Left forelimb (tissue), 1 donor: ENCODE data around the gene GTF2IRD1.
"Not testable (repeated sequence)": the region's sequence is repeated elsewhere in the genome, so short reads cannot be mapped to it uniquely, and the experiment has no call there.

Experiments used
- DNase-seq: peaks from one replicate; pipeline ENCODE4 v3.0.0-alpha.2; 2018; ENCODE audit warnings: low spot score

Gene GTF2IRD1

GRCh38 chr7:74515276-74515675 lies 61.6 kb downstream of the GTF2IRD1 start:
- DNase-seq: no peak

GRCh38 chr7:74516214-74516613 lies 62.5 kb downstream of the GTF2IRD1 start:
- no peak for DNase-seq

DNA sequence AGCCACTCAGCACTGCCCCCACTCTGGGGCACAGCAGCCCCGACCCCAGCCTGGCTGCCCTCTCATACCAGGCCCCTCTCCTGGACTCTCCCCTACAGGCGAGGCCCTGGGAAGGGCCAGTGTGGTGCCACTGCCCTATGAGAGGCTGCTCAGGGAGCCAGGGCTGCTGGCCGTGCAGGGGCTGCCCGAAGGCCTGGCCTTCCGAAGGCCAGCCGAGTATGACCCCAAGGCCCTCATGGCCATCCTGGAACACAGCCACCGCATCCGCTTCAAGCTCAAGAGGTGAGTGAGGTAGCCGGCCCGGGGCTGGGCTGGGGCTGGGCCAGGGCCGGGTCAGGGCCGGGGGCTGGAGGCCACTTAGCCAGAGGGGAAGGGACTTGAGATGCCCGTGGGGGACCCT lies 64.3 kb downstream of the GTF2IRD1 start:
- DNase-seq: no peak

GRCh38 chr7:74518654-74519053 lies 64.9 kb downstream of the GTF2IRD1 start:
- DNase-seq: no peak

GRCh38 chr7:74519395-74519794 lies 65.7 kb downstream of the GTF2IRD1 start:
- no peak for DNase-seq

DNA sequence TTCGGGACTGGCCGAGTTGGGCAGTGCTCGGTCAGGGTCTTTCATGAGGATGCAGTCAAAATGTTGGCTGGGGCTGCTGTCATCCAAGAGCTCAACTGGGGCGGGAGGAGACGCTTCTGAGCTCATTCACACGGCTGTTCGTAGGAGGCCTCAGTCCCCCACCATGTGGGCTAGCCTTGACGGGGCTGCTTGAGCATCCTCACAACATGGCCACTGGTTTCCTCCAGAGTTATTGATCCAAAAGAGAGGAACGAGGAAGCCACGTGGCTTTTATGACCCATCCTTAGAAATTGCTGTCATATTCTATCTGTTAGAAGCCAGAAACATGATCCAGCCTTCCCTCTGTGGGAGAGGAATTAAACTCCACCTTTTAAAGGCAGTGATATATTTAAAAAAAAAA lies 68.1 kb downstream of the GTF2IRD1 start:
- no peak for DNase-seq

GRCh38 chr7:74522281-74522905 lies 68.7 kb downstream of the GTF2IRD1 start:
- DNase-seq: no peak

GRCh38 chr7:74523015-74523414 lies 69.3 kb downstream of the GTF2IRD1 start:
- no peak for DNase-seq

DNA sequence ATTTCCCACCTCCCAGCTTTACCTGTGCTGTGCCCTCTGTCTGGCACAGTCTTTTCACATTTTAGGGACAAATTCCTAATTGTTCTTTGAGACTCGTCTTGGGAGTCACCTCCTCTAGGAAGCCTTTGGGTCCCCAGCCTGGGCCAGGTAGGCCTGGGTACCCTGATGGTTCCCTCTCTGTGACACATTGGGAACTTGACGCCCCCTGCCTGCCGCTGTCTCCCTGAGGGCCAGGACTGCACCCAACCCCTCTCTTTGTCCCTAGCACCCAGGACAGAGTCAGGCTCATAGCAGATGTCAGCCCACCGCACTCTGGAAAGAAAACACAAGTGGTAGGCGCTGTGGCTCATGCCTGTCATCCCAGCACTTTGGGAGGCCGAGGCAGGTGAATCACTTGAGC lies 71.4 kb downstream of the GTF2IRD1 start:
- DNase-seq: no peak

DNA sequence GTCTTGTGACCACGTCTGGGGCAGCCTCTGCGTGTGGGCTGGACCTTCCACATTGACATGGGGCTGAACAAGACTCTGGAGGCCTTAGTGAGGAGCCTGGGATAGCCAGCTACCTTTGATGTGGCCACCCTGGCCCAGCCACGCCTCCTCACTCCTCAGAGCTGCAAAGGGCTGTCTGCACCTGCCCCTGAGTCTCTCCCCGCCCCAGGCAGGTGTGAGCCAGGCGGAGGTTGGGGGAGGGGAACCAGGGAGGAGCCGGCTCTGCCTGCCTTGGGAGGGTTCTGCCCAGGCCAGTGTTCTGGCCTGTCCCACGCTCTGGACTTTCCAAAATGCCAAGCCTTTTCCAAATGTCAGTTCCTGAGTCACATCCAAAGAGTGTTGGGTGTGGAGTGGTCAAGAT lies 72.2 kb downstream of the GTF2IRD1 start:
- no peak for DNase-seq

- DNase-seq: no peak
Observed at GRCh38 chr7:74526780-74527179, 73.1 kb downstream of the GTF2IRD1 start.

DNA sequence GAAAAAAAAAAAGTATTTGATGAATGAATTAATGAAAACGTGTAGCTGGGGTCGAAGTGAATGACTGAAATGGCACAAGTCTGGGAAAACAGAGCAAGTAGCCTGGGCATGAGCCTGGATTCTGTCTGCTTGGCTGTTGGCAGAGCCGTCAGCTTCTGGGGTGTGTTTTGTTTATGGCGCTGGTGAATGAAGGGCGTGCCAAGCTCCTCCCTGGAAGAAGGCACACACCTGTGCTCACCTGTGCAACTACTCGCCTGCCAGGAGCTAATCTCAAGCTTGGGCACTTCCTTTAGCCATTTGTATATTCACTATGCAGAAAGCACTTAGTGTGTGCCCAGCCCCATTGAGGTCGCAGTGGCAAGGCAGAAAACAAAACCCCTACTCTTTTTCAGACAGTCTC lies 74.1 kb downstream of the GTF2IRD1 start:
- DNase-seq: no peak

DNA sequence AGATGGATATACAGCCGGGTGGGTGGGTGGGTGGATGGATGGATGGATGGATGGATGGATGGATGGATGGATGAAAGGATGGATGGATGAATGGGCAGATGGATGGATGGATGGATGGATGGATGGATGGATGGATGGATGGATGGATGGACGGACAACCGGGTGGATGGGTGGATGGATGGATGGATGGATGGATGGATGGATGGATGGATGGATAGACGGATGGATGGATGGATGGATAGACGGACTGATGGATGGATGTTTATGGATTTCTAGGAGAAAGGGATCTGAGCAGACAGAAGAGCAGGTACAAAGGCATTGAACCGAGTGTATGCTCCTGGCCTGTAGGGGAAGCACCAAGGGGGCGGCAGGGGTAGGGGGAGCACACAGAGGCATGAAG lies 75.1 kb downstream of the GTF2IRD1 start:
- DNase-seq: not testable (repeated sequence)

- no peak for DNase-seq
Observed at GRCh38 chr7:74535951-74536356, 82.2 kb downstream of the GTF2IRD1 start.

GRCh38 chr7:74541937-74542336 lies 88.2 kb downstream of the GTF2IRD1 start:
- DNase-seq: not testable (repeated sequence)

DNA sequence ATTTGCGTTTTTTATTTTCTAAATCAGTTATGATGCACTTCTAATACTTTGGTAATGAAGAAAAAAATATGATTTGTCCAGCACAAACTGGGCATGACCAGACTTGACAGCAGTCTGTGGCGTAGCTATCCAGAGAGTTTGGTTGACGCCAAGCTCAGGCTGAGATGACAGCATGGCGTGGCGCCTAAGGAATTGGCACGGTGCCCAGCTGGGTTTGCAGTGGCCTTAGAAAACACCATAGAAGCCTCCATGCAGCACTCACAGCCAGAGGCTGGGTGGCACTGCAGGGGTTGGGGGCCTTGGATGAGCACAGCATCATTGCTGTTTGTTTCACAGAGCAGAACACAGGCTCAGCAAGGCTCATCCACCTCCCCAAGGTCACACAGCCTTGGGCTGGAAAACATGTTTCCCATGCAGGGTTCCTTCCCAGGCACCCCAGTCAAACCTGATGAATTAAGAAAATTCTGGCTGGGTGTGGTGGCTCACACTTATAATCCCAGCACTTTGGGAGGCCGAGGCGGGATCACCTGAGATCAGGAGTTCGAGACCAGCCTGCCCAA lies 88.9 kb downstream of the GTF2IRD1 start:
- no peak for DNase-seq

DNA sequence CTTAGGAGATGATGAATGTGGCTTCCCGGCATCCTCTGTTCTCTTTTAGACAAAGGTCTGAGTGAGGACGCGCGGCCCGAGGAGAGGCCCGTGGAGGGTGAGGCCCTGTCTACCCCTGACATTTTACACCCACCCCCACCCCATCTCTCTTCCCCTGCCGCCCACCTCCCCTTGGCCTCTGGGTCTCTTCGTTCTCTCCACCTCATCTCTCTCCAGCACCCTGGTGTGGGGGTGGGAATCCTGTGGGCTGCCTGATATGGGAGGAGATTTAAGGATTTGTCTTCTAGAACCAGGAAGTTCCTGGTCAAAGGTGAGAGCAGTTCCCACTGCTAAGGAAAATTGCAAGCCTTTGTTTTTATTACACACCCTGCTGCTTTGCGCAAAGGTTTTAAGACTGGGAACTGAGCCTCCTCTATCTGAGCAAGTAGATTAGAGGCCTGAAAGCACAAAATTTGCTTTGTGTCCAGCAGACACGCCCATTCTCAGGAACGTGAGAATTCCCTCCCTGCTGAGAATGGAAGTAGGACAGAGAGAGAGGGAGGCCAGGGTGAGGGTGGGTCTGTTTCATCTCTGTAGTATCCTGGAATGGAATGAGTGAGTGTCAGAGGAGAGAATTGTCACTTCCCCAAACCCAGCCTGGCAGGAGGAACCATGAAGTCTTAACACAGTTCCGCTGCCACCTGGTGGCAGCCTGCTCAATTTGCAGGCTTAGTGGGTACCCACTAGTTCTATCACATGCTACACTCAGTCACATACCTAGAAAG lies 91.2 kb downstream of the GTF2IRD1 start:
- DNase-seq: no peak

- DNase-seq: no peak
Observed at GRCh38 chr7:74545921-74546320, 92.2 kb downstream of the GTF2IRD1 start.

DNA sequence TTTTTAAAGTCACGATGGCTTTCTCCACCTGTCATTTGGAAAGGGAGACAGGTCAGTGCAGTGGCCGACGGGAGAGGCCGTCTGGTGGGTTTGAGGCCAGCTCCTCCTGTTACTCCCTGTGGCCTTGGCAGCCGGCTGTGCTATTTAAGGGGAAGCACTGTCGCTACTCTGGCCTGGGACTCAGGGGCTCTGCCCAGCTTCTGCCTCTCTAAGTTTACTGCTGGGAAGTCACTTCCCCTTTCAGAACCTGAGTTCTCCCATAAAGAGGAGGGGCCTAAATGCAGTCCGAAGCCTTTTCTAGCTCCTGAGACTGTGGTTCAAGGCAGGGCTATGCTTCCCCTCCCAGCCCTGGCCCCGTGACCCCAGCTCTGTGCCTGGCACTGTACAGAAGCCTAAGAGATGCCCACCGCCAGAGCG lies 99.9 kb downstream of the GTF2IRD1 start:
- not testable (repeated sequence) for DNase-seq

GRCh38 chr7:74554178-74554577 lies 100.5 kb downstream of the GTF2IRD1 start:
- DNase-seq: no peak

GRCh38 chr7:74560086-74560719 lies 106.5 kb downstream of the GTF2IRD1 start:
- no peak for DNase-seq

DNA sequence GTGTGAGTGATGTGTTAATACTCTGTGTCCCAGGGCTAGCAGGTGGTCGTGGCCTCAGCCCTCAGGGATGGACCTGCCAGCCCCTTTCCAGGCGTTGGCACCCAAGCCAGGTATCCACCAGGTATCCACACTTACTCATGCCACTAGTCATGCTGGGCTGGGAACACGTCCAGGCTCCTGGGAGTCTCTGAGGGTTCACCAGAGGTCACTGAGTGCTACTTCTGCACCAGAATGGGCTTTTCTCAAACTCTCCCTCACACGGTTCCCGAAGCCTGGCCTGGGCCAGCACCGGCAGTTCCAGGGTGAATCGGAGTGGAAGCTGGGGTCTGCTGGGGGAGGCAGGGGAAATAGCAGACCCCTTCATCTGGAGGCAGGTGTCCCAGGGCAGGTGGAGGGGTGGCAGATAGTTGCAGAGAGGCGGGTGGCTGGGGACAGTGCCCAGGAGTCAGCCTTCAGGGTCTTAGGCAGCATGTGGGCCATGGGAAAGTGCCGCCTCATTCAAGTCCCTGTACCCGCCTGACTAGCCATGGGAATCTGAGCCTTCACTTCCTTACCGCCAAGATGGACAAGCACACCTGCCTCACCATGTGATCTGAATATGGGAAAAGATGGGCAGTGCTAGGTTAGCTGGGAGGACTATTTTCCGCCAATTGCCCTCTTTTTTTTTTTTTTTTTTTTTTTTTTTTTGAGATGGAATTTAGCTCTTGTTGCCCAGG lies 108.3 kb downstream of the GTF2IRD1 start:
- no peak for DNase-seq
